Keratinocyte (primary cell): ENCODE data around the gene MED27.

Experiments
- CTCF ChIP-seq, 3 experiments: IDR thresholded peaks in 1 of 3; conservative IDR thresholded peaks in 1 of 3; optimal IDR thresholded peaks in 1 of 3; 2 replicates in 2 of 3; 3 replicates in 1 of 3; pipeline versions ENCODE3 to v1.5.1; 2011; ENCODE audit warnings: low read length in 3 of 3, mild to moderate bottlenecking in 3 of 3, moderate library complexity in 2 of 3, control low read depth in 1 of 3, inconsistent platforms in 1 of 3; ENCODE audit not compliant: insufficient read depth in 2 of 3; ENCODE audit errors: extremely low read depth in 1 of 3
- EZH2 ChIP-seq: IDR thresholded peaks from one replicate; pipeline ENCODE4 v1.6.1; 2012; ENCODE audit warnings: inconsistent platforms, mild to moderate bottlenecking, low read length, moderate library complexity

GRCh38 chr9:131981116-131981776 is 98.4 kb downstream of the MED27 start:
- TF ChIP-seq CTCF (optimal IDR thresholded peaks at IDR 0.05 in 1 of 3, IDR thresholded peaks at IDR 0.05 in 1 of 3, conservative IDR thresholded peaks at IDR 0.05 in 1 of 3; ENCODE audit: extremely low read depth in 1 of 3, insufficient read depth in 2 of 3, low read length in 3 of 3) (peak in 1 of 3 experiments; percentile 11), EZH2 (no peak)
